A549 (cell line): ENCODE results near the gene HP1BP3. TPM values are rescaled to one million over a fixed set of nuclear protein-coding genes. Genes with fewer than 3 reads are reported as not detected.

ENCODE experiments used
- ATAC-seq, 2 experiments: fragments of 200-7000 bp in 1 of 2; fragments of >200 bp in 1 of 2; cut with Nextera tagmentation in 1 of 2; cut with Tn5 transposase in 1 of 2; 3 replicates each; pipeline versions ENCODE4 v1.8.0 to v1.9.1; 2018 to 2020; ENCODE audit warnings: mild to moderate bottlenecking in 1 of 2, moderate library complexity in 1 of 2
- CTCF ChIA-PET: fragments of 300-600 bp; sonication (Branson Sonifier 250); formaldehyde crosslinking; extraction: SDS; loops from one replicate; lab custom pipeline; 2021; ENCODE audit warnings: antibody characterized with exemption, inconsistent platforms; lab: Yijun Ruan, JAX
- POLR2A ChIA-PET: fragments of 350-600 bp; formaldehyde crosslinking; extraction: SDS; loops from one replicate; lab custom pipeline; 2021; ENCODE audit warnings: antibody characterized with exemption, inconsistent platforms; lab: Yijun Ruan, JAX
- DNase-seq, 2 experiments: peaks; one replicate each; pipeline versions ENCODE4 v3.0.0 to v3.0.0-alpha.2; 2011 to 2016; ENCODE audit warnings: low read depth in 1 of 2, low spot score in 1 of 2
- FAIRE-seq: peaks from 2 replicates; lab custom pipeline; 2011; peaks lifted over from hg19 to GRCh38; lab: Jason Lieb, UNC
- H3K27ac ChIP-seq, 2 experiments: fragments of >200 bp; sonication (Bioruptor Twin); formaldehyde crosslinking; 3 replicates each; pipeline ENCODE4 v1.5.1; 2016 to 2017
- H3K4me1 ChIP-seq: fragments of >200 bp; sonication (Bioruptor Twin); formaldehyde crosslinking; 3 replicates; pipeline ENCODE4 v1.6.1; 2016
- H3K4me2 ChIP-seq: fragments of >200 bp; sonication (Bioruptor Twin); formaldehyde crosslinking; 3 replicates; pipeline ENCODE4 v1.6.1; 2016
- H3K4me3 ChIP-seq: fragments of >200 bp; sonication (Bioruptor Twin); formaldehyde crosslinking; 3 replicates; pipeline ENCODE4 v1.5.1; 2016
- H3K9me3 ChIP-seq: fragments of >200 bp; sonication (Bioruptor Twin); formaldehyde crosslinking; 3 replicates; pipeline ENCODE4 v1.6.1; 2016
- BHLHE40 ChIP-seq: IDR thresholded peaks from 2 replicates; pipeline ENCODE4 v1.6.1; 2012; ENCODE audit warnings: low read depth, low read length, inconsistent platforms
- CBX2 ChIP-seq: fragments of 200-600 bp; sonication (generic); IDR thresholded peaks from 2 replicates; pipeline ENCODE4 v1.6.1; 2016; ENCODE audit warnings: low read depth, mild to moderate bottlenecking, borderline replicate concordance
- CHD2 ChIP-seq: fragments of 150-350 bp; IDR thresholded peaks from 2 replicates; pipeline ENCODE4 v1.6.1; 2014; ENCODE audit warnings: low read length; ENCODE audit not compliant: partially characterized antibody
- CHD4 ChIP-seq: fragments of 200-600 bp; sonication (generic); IDR thresholded peaks from 2 replicates; pipeline ENCODE4 v1.6.1; 2016; ENCODE audit warnings: antibody characterized with exemption, mild to moderate bottlenecking, borderline replicate concordance
- GATA3 ChIP-seq: IDR thresholded peaks from 2 replicates; pipeline ENCODE4 v1.6.1; 2012; ENCODE audit warnings: borderline replicate concordance
- MAFK ChIP-seq: fragments of 450-650 bp; IDR thresholded peaks from 2 replicates; pipeline ENCODE4 v1.6.1; 2014; ENCODE audit not compliant: partially characterized antibody
- MYC ChIP-seq: IDR thresholded peaks from 2 replicates; pipeline ENCODE4 v1.6.1; 2012; ENCODE audit warnings: mild to moderate bottlenecking, inconsistent platforms, low read length, improper control_type of control experiment, borderline replicate concordance
- RARB ChIP-seq: fragments of 250-450 bp; sonication (Bioruptor Pico); IDR thresholded peaks from 2 replicates; pipeline ENCODE4 v1.8.0; 2021; ENCODE audit warnings: mild to moderate bottlenecking, moderate library complexity
- SREBF2 ChIP-seq: fragments of 450-650 bp; IDR thresholded peaks from 2 replicates; pipeline ENCODE4 v1.6.1; 2014; ENCODE audit warnings: mild to moderate bottlenecking, moderate library complexity
- TFCP2L1 ChIP-seq: fragments of 250-450 bp; sonication (Bioruptor Pico); IDR thresholded peaks from 2 replicates; pipeline ENCODE4 v1.5.0; 2021; ENCODE audit warnings: mild to moderate bottlenecking
- TP53 ChIP-seq: fragments of 250-450 bp; sonication (Bioruptor Pico); IDR thresholded peaks from 2 replicates; pipeline ENCODE4 v1.5.0; 2021; ENCODE audit warnings: mild to moderate bottlenecking, moderate library complexity
- ZC3H11A ChIP-seq: fragments of 450-650 bp; IDR thresholded peaks from 2 replicates; pipeline ENCODE4 v1.6.1; 2014; ENCODE audit warnings: antibody characterized with exemption, mild to moderate bottlenecking
- WGBS: methylation state at CpG from one replicate; pipeline ENCODE4 v1.1.6; 2017; ENCODE audit errors: missing lambda C conversion rate; 5-methylcytosine and 5-hydroxymethylcytosine counted together
- polyA plus RNA-seq, 4 experiments: library from polyadenylated mRNA; depleted of rRNA in 3 of 4; stranded (reverse); fragments of >200 nt; fragmentation: RNase III in 1 of 4; extraction: RNeasy Plus Mini Kit Qiagen cat#74134 plus additional on column Dnase treatment in 1 of 4; gene quantifications; 2 replicates in 3 of 4; 3 replicates in 1 of 4; pipeline ENCODE4 v1.2.3, GENCODE V29; 2011 to 2017
- TF ChIP-seq, protein P1 (sequence below): fragments of 250-450 bp; sonication (Bioruptor Pico); IDR thresholded peaks from 2 replicates; pipeline ENCODE4 v1.5.0; 2021; ENCODE audit warnings: mild to moderate bottlenecking, moderate library complexity, borderline replicate concordance
- TF ChIP-seq, protein P2 (sequence below): fragments of 450-650 bp; IDR thresholded peaks from 2 replicates; pipeline ENCODE4 v1.6.1; 2014; ENCODE audit warnings: antibody characterized with exemption
- TF ChIP-seq, protein P3 (sequence below): fragments of >200 bp; sonication (Bioruptor Twin); formaldehyde crosslinking; IDR thresholded peaks from 3 replicates; pipeline ENCODE4 v1.5.1; 2016
- TF ChIP-seq, protein P4 (sequence below): fragments of >200 bp; sonication (Bioruptor Twin); formaldehyde crosslinking; IDR thresholded peaks from 2 replicates; pipeline ENCODE4 v1.6.1; 2016
- TF ChIP-seq, protein P5 (sequence below): fragments of 250-450 bp; sonication (Bioruptor Pico); IDR thresholded peaks from 2 replicates; pipeline ENCODE4 v1.5.0; 2020; ENCODE audit warnings: low read depth, mild to moderate bottlenecking, moderate library complexity
- TF ChIP-seq, protein P6 (sequence below): fragments of >200 bp; sonication (Bioruptor Twin); formaldehyde crosslinking; IDR thresholded peaks from 3 replicates; pipeline ENCODE4 v1.6.1; 2016

HP1BP3 gene
- polyA plus RNA-seq, 2 of the 4 experiments (the other 2 are of a cell fraction) = 159 to 214 TPM

DNA sequence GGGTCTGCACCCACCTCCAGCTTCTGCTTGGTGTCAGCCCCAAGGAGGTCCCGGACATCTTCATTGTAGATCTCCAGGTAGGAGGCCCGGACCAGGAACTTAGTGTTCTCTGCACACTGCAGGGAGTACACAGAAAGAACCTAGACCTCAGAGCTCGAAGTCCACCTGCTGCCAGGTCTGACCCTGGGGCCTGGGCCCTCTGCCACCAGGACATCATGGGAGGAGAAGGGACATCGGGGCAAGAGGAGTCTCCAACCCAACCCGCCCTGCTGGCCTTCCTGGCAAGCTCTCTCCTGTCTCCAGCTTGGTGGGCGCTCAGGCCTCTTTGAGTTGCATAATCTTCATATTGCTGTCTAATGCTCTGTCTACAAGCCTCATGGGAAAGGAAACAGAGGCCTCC is 73.7 kb downstream of the HP1BP3 start:
- ChIA-PET CTCF (interaction anchor here (1.0 to 2.6 kb wide), 2 partner anchors 11 to 17 kb away, joined by 4 to 14 read pairs; no protein-coding TSS in a partner anchor), POLR2A (no interaction called here)
- no peak overlapping the region for H3K4me3 ChIP-seq
- no peaks in the 10 kb centered on the region for H3K9me3 ChIP-seq
- WGBS = 81% methylated on average over 5 of the region's 6 CpGs
- H3K4me2 ChIP-seq = no peak overlapping the region
- H3K4me1 ChIP-seq = no peaks in the 10 kb centered on the region
- H3K27ac ChIP-seq = no peak overlapping the region
- ATAC-seq (no peak), FAIRE-seq (no peak), DNase-seq (no peak)
- no peak for TF ChIP-seq TP53

DNA sequence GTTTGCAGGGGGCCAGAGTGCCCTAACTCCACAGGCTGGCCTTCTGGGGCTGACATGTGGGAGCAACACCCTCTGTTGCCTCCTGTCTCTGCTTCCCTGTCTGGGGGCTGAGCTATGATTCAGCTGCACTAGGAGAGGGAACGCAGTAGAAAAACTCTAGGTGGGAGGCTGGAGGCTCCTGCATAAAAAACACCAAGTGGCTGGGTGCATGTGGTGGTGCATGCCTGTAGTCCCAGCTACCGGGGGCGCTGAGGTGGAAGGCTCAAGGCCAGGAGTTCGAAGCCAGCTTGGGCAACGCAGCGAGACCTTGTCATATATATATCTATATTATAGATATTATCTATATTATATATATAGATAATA is 74.9 kb downstream of the HP1BP3 start:
- POLR2A ChIA-PET = no interaction called here
- DNase-seq = no peak
- CTCF ChIA-PET = interaction anchor here (0.7 to 0.9 kb wide), 2 partner anchors 10 to 15 kb away, joined by 3 read pairs; no protein-coding TSS in a partner anchor
- no peak for TF ChIP-seq CBX2
- TF ChIP-seq, protein P1, sequence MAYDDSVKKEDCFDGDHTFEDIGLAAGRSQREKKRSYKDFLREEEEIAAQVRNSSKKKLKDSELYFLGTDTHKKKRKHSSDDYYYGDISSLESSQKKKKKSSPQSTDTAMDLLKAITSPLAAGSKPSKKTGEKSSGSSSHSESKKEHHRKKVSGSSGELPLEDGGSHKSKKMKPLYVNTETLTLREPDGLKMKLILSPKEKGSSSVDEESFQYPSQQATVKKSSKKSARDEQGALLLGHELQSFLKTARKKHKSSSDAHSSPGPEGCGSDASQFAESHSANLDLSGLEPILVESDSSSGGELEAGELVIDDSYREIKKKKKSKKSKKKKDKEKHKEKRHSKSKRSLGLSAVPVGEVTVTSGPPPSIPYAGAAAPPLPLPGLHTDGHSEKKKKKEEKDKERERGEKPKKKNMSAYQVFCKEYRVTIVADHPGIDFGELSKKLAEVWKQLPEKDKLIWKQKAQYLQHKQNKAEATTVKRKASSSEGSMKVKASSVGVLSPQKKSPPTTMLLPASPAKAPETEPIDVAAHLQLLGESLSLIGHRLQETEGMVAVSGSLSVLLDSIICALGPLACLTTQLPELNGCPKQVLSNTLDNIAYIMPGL = no peak
- no peak for TF ChIP-seq BHLHE40
- TF ChIP-seq, protein P2, sequence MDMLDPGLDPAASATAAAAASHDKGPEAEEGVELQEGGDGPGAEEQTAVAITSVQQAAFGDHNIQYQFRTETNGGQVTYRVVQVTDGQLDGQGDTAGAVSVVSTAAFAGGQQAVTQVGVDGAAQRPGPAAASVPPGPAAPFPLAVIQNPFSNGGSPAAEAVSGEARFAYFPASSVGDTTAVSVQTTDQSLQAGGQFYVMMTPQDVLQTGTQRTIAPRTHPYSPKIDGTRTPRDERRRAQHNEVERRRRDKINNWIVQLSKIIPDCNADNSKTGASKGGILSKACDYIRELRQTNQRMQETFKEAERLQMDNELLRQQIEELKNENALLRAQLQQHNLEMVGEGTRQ = no peak
- no peak for TF ChIP-seq RARB (CRISPR knock-in tag)
- no peak for TF ChIP-seq TFCP2L1 (CRISPR knock-in tag)
- TF ChIP-seq, protein P3, sequence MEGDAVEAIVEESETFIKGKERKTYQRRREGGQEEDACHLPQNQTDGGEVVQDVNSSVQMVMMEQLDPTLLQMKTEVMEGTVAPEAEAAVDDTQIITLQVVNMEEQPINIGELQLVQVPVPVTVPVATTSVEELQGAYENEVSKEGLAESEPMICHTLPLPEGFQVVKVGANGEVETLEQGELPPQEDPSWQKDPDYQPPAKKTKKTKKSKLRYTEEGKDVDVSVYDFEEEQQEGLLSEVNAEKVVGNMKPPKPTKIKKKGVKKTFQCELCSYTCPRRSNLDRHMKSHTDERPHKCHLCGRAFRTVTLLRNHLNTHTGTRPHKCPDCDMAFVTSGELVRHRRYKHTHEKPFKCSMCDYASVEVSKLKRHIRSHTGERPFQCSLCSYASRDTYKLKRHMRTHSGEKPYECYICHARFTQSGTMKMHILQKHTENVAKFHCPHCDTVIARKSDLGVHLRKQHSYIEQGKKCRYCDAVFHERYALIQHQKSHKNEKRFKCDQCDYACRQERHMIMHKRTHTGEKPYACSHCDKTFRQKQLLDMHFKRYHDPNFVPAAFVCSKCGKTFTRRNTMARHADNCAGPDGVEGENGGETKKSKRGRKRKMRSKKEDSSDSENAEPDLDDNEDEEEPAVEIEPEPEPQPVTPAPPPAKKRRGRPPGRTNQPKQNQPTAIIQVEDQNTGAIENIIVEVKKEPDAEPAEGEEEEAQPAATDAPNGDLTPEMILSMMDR = no peak
- TF ChIP-seq, protein P4, sequence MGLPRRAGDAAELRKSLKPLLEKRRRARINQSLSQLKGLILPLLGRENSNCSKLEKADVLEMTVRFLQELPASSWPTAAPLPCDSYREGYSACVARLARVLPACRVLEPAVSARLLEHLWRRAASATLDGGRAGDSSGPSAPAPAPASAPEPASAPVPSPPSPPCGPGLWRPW = no peak
- TF ChIP-seq GATA3 = no peak
- TF ChIP-seq CHD4 = no peak
- no peak for TF ChIP-seq TP53
- TF ChIP-seq, protein P5, sequence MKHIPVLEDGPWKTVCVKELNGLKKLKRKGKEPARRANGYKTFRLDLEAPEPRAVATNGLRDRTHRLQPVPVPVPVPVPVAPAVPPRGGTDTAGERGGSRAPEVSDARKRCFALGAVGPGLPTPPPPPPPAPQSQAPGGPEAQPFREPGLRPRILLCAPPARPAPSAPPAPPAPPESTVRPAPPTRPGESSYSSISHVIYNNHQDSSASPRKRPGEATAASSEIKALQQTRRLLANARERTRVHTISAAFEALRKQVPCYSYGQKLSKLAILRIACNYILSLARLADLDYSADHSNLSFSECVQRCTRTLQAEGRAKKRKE (CRISPR knock-in tag) = no peak
- no peak for TF ChIP-seq ZC3H11A
- TF ChIP-seq SREBF2 = no peak
- TF ChIP-seq MYC = no peak
- TF ChIP-seq MAFK = no peak
- TF ChIP-seq, protein P6, sequence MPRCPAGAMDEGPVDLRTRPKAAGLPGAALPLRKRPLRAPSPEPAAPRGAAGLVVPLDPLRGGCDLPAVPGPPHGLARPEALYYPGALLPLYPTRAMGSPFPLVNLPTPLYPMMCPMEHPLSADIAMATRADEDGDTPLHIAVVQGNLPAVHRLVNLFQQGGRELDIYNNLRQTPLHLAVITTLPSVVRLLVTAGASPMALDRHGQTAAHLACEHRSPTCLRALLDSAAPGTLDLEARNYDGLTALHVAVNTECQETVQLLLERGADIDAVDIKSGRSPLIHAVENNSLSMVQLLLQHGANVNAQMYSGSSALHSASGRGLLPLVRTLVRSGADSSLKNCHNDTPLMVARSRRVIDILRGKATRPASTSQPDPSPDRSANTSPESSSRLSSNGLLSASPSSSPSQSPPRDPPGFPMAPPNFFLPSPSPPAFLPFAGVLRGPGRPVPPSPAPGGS = no peak
- no peak for TF ChIP-seq CHD2
- ATAC-seq = peak in 1 of 2 experiments; percentile 49; a peak in 2 of 6 replicates
- H3K27ac ChIP-seq = no peak overlapping the region; a peak in 1 of 6 replicates
- H3K4me1 ChIP-seq = no peaks in the 10 kb centered on the region
- FAIRE-seq = no peak
- no peaks in the 10 kb centered on the region for H3K9me3 ChIP-seq
- H3K4me2 ChIP-seq = no peak overlapping the region
- 73% methylated on average over 6 of the region's 6 CpGs for WGBS
- no peak overlapping the region for H3K4me3 ChIP-seq
